D721Med (cell line): ENCODE measurements around the gene NPNT.

Experiments used
- DNase-seq: peaks from one replicate; pipeline ENCODE4 v3.0.0; 2011; ENCODE audit warnings: low spot score; ENCODE audit not compliant: insufficient read length
- FAIRE-seq: peaks from 2 replicates; lab custom pipeline; 2011; peaks lifted over from hg19 to GRCh38; lab: Jason Lieb, UNC
- TF ChIP-seq, protein P1 (sequence below): IDR thresholded peaks from 2 replicates; pipeline ENCODE4 v1.5.1; 2012; ENCODE audit warnings: mild to moderate bottlenecking, control low read depth; ENCODE audit not compliant: insufficient read depth; ENCODE audit errors: missing control alignments

The NPNT gene

DNA sequence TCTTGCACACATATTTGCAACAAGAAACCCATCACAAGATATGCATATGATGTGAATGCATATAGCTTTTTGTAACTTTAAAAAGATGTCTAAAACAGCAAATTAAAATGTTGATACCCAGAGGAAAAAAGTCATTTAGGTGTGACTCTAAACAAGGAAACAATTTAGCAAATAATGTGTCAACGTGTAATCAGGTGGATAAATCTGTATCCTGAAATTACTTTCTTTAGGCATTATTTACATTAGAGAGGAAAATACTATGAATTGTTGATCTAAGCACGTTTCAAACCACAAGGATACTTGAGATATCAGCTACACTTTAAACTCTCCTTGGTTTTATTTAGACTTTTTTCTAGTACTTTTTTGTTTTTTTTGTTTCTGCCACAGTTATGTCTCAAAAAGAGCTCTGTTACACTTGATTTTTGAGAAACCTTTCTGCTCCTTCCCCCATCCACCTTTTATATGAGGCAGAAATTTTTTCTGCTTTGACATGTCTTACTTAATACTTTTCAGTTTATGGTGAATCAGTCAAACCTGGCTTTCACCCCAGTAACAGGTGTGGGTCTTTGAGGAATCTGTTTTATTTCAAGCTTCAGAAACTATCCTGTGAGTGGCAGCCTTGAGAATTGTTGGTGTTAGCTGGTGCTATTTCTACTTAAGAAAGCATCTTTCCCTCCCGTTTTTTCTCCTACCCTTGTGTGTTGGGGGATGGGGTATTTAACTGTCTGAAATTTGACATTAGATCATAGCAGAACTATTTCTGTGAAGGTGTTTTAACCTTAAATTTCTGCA is 1.9 kb downstream of the NPNT start:
- TF ChIP-seq, protein P1, sequence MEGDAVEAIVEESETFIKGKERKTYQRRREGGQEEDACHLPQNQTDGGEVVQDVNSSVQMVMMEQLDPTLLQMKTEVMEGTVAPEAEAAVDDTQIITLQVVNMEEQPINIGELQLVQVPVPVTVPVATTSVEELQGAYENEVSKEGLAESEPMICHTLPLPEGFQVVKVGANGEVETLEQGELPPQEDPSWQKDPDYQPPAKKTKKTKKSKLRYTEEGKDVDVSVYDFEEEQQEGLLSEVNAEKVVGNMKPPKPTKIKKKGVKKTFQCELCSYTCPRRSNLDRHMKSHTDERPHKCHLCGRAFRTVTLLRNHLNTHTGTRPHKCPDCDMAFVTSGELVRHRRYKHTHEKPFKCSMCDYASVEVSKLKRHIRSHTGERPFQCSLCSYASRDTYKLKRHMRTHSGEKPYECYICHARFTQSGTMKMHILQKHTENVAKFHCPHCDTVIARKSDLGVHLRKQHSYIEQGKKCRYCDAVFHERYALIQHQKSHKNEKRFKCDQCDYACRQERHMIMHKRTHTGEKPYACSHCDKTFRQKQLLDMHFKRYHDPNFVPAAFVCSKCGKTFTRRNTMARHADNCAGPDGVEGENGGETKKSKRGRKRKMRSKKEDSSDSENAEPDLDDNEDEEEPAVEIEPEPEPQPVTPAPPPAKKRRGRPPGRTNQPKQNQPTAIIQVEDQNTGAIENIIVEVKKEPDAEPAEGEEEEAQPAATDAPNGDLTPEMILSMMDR: no peak
- FAIRE-seq (peak; percentile 16), DNase-seq (no peak)

DNA sequence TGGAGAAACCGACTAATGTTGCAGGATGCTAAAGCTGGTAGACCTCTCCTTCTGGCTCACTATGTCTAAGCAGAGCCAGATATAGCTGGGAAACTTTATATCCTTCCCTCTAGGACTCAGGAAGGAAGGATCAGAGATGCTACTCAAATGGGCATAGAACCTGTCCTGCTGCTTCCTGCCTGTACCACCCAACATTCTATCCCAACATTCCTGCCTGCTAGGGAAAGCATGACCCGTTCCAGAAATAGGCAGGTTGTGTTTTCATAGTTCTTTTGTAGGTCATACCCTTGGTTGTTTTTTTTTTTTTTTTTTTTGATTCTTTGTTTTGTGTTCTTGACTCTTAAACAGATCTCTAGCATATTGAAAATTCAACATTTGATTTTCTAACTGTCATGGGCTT is 5.3 kb downstream of the NPNT start:
- DNase-seq: no peak
- FAIRE-seq: no peak
- TF ChIP-seq, protein P1: no peak

DNA sequence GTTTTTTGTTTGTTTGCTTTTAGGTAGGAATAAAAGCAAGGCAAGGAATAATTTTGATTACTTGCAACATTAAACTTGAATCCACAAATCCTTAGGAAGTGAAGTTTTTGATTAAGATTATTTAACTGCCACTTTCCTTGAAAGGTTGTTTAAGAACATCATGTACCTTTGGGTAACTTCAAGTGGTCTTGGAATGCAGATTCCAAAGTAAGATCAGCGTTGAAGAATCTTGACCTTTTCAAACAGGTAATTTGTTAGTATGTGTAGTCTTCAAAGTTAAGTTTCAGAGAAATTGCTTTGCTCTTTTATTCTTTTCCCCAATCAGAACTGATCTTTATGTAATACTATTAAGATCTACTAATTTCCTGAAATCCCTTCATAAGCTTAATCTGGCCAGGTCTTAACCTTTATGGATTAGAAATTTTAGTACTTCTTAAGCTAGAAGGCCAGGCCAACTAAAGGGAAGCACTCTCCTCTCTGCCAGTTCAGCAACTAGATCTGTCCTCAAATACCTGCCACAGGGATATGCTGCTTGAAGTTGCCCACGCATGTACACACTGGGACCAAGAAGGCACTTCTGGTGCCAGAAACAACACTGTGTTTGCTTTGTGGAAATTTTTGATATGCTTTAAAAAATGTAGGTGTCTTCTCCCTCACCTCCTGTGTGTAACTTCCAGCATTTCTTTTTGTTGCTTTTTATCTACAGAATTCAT is 7.4 kb downstream of the NPNT start:
- DNase-seq (no peak), FAIRE-seq (no peak)
- TF ChIP-seq, protein P1: no peak

DNA sequence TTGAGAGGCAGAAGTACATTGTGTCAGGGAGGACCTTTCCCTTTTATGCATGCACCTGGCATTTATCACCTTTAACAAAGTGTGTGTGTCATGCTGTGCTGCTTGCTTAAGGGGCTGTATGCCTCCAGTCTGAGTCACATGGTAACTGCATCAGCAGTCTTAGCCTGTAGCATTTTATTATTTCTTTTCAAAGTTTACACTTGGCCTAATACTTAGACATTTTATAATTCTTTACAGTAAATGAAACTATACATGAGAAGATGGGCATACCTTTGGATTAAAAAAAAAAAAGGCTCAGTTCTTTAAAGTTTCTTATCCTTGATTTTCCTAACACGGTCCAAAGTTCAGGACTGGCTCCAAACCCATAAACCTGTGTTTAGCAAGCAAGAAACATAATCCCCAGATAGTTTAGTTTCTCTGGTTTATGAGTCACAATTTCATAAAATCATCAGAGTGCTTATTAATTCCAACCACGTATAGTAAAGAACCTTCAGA is 14.6 kb downstream of the NPNT start:
- TF ChIP-seq, protein P1: no peak
- DNase-seq (no peak), FAIRE-seq (no peak)

DNA sequence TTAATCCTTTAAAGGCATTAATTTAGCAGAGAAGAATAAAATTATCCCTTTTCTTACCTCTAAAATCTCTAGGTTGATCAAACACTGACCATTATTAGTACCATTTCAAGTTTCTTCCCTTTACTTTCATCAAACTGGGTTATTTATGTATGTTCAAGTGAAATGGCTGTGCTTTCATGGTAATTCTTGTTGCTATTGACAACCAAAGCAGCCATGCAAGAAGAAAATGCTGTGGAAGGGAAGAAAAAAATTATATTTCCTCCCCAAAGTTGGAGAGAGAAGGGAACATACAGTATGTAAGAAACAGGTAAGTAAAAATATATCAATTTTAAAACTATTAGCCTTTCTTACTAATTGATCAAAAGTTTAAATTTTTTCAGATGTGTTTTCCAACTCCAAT is 16.2 kb downstream of the NPNT start:
- no peak for DNase-seq
- no peak for FAIRE-seq
- TF ChIP-seq, protein P1: no peak

DNA sequence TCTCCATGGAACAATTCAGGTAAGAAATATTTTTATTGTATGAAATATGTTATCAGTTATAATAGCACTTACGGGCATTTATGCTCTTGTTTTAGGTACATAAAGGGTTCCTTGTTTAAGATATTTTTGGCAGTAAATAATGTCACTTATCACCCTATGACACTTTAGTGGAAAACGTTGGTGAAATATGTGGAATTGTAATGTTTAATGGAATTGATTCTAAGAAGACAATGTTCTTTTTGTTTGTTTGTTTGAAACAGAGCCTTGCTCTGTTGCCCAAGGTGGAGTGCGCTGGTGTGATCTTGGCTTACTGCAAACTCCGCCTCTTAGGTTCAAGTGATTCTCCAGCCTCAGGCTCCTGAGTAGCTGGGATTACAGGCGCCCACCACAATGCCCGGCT is 17.4 kb downstream of the NPNT start:
- TF ChIP-seq, protein P1: no peak
- FAIRE-seq: no peak

More for the DNA sequence above, 17.4 kb downstream of the NPNT start:
- no peak for DNase-seq
